K562 (cell line): ENCODE measurements around the gene CERS2. TPM values are rescaled to one million over a fixed set of nuclear protein-coding genes. Genes with fewer than 3 reads are reported as not detected.

Experiments
- CXXC5 ChIP-seq: fragments of 250-450 bp; sonication (Bioruptor Pico); IDR thresholded peaks from 2 replicates; pipeline ENCODE4 v1.8.0; 2022; ENCODE audit warnings: inconsistent platforms, mild to moderate bottlenecking, moderate library complexity
- ELF1 ChIP-seq: fragments of 200-800 bp; sonication (Bioruptor generic); IDR thresholded peaks from 2 replicates; pipeline ENCODE4 v1.6.1; 2016; ENCODE audit warnings: missing genetic modification characterization, missing compliant biosample characterization
- ETS1 ChIP-seq: conservative IDR thresholded peaks from 2 replicates; pipeline ENCODE4 v1.6.1; 2011; ENCODE audit warnings: low read depth, mild to moderate bottlenecking, low read length; ENCODE audit not compliant: control insufficient read depth
- HOXB6 ChIP-seq: fragments of 250-450 bp; sonication (Bioruptor Pico); IDR thresholded peaks from 2 replicates; pipeline ENCODE4 v1.5.1; 2022; ENCODE audit warnings: mild to moderate bottlenecking, borderline replicate concordance
- KAT2B ChIP-seq: IDR thresholded peaks from one replicate; pipeline ENCODE4 v1.6.1; 2012; ENCODE audit warnings: low read depth, mild to moderate bottlenecking, control low read depth, inconsistent platforms, low read length, moderate library complexity
- LARP7 ChIP-seq: fragments of 450-650 bp; IDR thresholded peaks from 2 replicates; pipeline ENCODE4 v1.6.1; 2016
- MECOM ChIP-seq: fragments of 250-450 bp; sonication (Bioruptor Pico); IDR thresholded peaks from 2 replicates; pipeline ENCODE4 v1.8.0; 2022; ENCODE audit warnings: inconsistent platforms
- MEF2D ChIP-seq: conservative IDR thresholded peaks from 2 replicates; pipeline ENCODE4 v1.6.1; 2016; ENCODE audit warnings: low read depth, missing genetic modification characterization, missing compliant biosample characterization
- NBN ChIP-seq: fragments of 450-650 bp; IDR thresholded peaks from 2 replicates; pipeline ENCODE4 v1.6.1; 2016; ENCODE audit warnings: low read depth, mild to moderate bottlenecking
- RBBP5 ChIP-seq: fragments of 200-600 bp; sonication (generic); IDR thresholded peaks from 2 replicates; pipeline ENCODE4 v1.6.1; 2012; ENCODE audit warnings: borderline replicate concordance, mild to moderate bottlenecking, low read length, control low read depth, inconsistent platforms; ENCODE audit not compliant: insufficient read depth, poor library complexity, severe bottlenecking
- SMAD2 ChIP-seq: fragments of 150-350 bp; IDR thresholded peaks from 2 replicates; pipeline ENCODE4 v1.6.1; 2014; ENCODE audit warnings: low read depth, mild to moderate bottlenecking, low read length
- SRSF3 ChIP-seq: fragments of 200-400 bp; formaldehyde crosslinking; IDR thresholded peaks from 2 replicates; pipeline ENCODE4 v1.6.1; 2016; ENCODE audit warnings: mild to moderate bottlenecking, low read length, moderate library complexity; ENCODE audit not compliant: insufficient read depth
- STAG1 ChIP-seq: sonication (generic); formaldehyde crosslinking; IDR thresholded peaks from 2 replicates; pipeline ENCODE4 v1.5.0; 2020; ENCODE audit warnings: missing genetic modification reagents, borderline replicate concordance
- TCF7 ChIP-seq: sonication (generic); IDR thresholded peaks from 2 replicates; pipeline ENCODE4 v1.6.1; 2016; ENCODE audit warnings: antibody characterized with exemption, borderline replicate concordance
- ZBTB7A ChIP-seq: IDR thresholded peaks from 2 replicates; pipeline ENCODE4 v1.6.1; 2011; ENCODE audit warnings: low read depth, mild to moderate bottlenecking, low read length, moderate library complexity, borderline replicate concordance; ENCODE audit not compliant: control insufficient read depth
- ZNF354B ChIP-seq: fragments of 250-450 bp; sonication (Bioruptor Pico); IDR thresholded peaks from 2 replicates; pipeline ENCODE4 v1.4.0; 2020
- ZNF384 ChIP-seq: IDR thresholded peaks from 2 replicates; pipeline ENCODE4 v1.6.1; 2012; ENCODE audit warnings: low read depth, low read length, improper control_type of control experiment
- ZNF507 ChIP-seq: conservative IDR thresholded peaks from 2 replicates; pipeline ENCODE4 v1.6.1; 2017; ENCODE audit warnings: missing genetic modification characterization, missing compliant biosample characterization
- polyA plus RNA-seq, 8 experiments: library from polyadenylated mRNA; depleted of rRNA in 4 of 8; stranded (reverse) in 5 of 8; unstranded in 3 of 8; fragments of >200 nt; fragmentation: Nextera tagmentation in 2 of 8; fragmentation: Illumina TruSeq in 1 of 8; extraction: Ambion mirVana in 2 of 8; extraction: Trizol in 1 of 8; gene quantifications; 2 replicates each; pipeline versions ENCODE4 v1.2.1 to v1.2.3, GENCODE V29; 2011 to 2014; ENCODE audit warnings: inconsistent platforms in 1 of 8, missing spikeins in 1 of 8
- total RNA-seq, 7 experiments: library from RNA; depleted of rRNA in 6 of 7; stranded (reverse); fragments of >200 nt in 6 of 7; fragmentation: Illumina TruSeq in 2 of 7; extraction: Trizol in 2 of 7; gene quantifications; 2 replicates each; pipeline versions ENCODE4 v1.2.1 to v1.2.3, GENCODE V29; 2011 to 2021; ENCODE audit warnings: low replicate concordance in 1 of 7
- TF ChIP-seq, protein P1 (sequence below): fragments of 250-450 bp; sonication (Bioruptor Pico); IDR thresholded peaks from 2 replicates; pipeline ENCODE4 v1.5.0; 2020; ENCODE audit warnings: mild to moderate bottlenecking
- TF ChIP-seq, protein P2 (sequence below): sonication (generic); formaldehyde crosslinking; IDR thresholded peaks from 2 replicates; pipeline ENCODE4 v1.8.0; 2022; ENCODE audit warnings: mild to moderate bottlenecking, missing genetic modification reagents, borderline replicate concordance
- TF ChIP-seq, protein P3 (sequence below), 2 experiments: fragments of 450-650 bp in 1 of 2; sonication (generic) in 1 of 2; formaldehyde crosslinking in 1 of 2; IDR thresholded peaks in 1 of 2; conservative IDR thresholded peaks in 1 of 2; 2 replicates each; pipeline versions ENCODE4 v1.6.1 to v1.8.1; 2016 to 2023; ENCODE audit warnings: mild to moderate bottlenecking in 2 of 2, moderate library complexity in 2 of 2, inconsistent platforms in 1 of 2, missing genetic modification reagents in 1 of 2

The CERS2 gene
- total and polyA plus RNA-seq, 9 of the 15 experiments (the other 6 are each of a cell fraction or from before 2014, with no cell fraction given): 23.4 to 295 (median 132) TPM

GRCh38 chr1:150974580-150975478, at the start of gene CERS2 (continued):
- TF ChIP-seq, protein P1, sequence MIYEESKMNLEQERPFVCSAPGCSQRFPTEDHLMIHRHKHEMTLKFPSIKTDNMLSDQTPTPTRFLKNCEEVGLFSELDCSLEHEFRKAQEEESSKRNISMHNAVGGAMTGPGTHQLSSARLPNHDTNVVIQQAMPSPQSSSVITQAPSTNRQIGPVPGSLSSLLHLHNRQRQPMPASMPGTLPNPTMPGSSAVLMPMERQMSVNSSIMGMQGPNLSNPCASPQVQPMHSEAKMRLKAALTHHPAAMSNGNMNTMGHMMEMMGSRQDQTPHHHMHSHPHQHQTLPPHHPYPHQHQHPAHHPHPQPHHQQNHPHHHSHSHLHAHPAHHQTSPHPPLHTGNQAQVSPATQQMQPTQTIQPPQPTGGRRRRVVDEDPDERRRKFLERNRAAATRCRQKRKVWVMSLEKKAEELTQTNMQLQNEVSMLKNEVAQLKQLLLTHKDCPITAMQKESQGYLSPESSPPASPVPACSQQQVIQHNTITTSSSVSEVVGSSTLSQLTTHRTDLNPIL (CRISPR knock-in tag): no peak
- TF ChIP-seq NBN: no peak
- no peak for TF ChIP-seq MEF2D (tag)
- no peak for TF ChIP-seq LARP7
- TF ChIP-seq ETS1: 0 out of 2 replicates have a peak, but pooled peaks have one; percentile 12
- no peak for TF ChIP-seq ZNF354B (CRISPR knock-in tag)
- peak; percentile 55 for TF ChIP-seq CXXC5
- no peak for TF ChIP-seq ZNF507 (tag)
- peak; percentile 86; the same call in 1 of the 2 replicates for TF ChIP-seq ZBTB7A
- TF ChIP-seq TCF7: no peak
- no peak for TF ChIP-seq SMAD2
- TF ChIP-seq RBBP5: peak; percentile 53
- TF ChIP-seq KAT2B: no peak
- TF ChIP-seq, protein P2, sequence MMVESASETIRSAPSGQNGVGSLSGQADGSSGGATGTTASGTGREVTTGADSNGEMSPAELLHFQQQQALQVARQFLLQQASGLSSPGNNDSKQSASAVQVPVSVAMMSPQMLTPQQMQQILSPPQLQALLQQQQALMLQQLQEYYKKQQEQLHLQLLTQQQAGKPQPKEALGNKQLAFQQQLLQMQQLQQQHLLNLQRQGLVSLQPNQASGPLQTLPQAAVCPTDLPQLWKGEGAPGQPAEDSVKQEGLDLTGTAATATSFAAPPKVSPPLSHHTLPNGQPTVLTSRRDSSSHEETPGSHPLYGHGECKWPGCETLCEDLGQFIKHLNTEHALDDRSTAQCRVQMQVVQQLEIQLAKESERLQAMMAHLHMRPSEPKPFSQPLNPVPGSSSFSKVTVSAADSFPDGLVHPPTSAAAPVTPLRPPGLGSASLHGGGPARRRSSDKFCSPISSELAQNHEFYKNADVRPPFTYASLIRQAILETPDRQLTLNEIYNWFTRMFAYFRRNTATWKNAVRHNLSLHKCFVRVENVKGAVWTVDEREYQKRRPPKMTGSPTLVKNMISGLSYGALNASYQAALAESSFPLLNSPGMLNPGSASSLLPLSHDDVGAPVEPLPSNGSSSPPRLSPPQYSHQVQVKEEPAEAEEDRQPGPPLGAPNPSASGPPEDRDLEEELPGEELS (CRISPR knock-in tag): no peak
- TF ChIP-seq MECOM (CRISPR knock-in tag): 0 out of 2 replicates have a peak, but pooled peaks have one; percentile 45
- TF ChIP-seq SRSF3: no peak
- no peak for TF ChIP-seq ELF1 (tag)
- TF ChIP-seq STAG1 (CRISPR knock-in tag): no peak
- 0 out of 2 replicates have a peak, but pooled peaks have one; percentile 21 for TF ChIP-seq ZNF384
- TF ChIP-seq, protein P3, sequence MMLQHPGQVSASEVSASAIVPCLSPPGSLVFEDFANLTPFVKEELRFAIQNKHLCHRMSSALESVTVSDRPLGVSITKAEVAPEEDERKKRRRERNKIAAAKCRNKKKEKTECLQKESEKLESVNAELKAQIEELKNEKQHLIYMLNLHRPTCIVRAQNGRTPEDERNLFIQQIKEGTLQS (IDR thresholded peaks at IDR 0.05): no peak
- TF ChIP-seq, protein P3 (CRISPR knock-in tag; conservative IDR thresholded peaks at IDR 0.05): no peak
- TF ChIP-seq HOXB6 (CRISPR knock-in tag): no peak
